Thyroid gland (tissue), 4 donors: ENCODE measurements around the gene NPPA. TPM values are rescaled to one million over a fixed set of nuclear protein-coding genes. Genes with fewer than 3 reads are reported as not detected.
"Not testable (repeated sequence)": the region's sequence is repeated elsewhere in the genome, so short reads cannot be mapped to it uniquely, and the experiment has no call there.

Experiments
- DNase-seq, 2 donors: peaks; one replicate each; pipeline ENCODE4 v3.0.0-alpha.2; 2019
- H3K27ac ChIP-seq, 3 donors: fragments of 200-600 bp; sonication (generic); 1 replicate in 2 of 3; 2 replicates in 1 of 3; pipeline ENCODE4 v1.5.1; 2016 to 2019; ENCODE audit warnings: mild to moderate bottlenecking in 1 of 3, moderate library complexity in 1 of 3
- H3K27me3 ChIP-seq: fragments of 200-600 bp; sonication (generic); one replicate; pipeline ENCODE4 v1.5.1; 2019
- H3K36me3 ChIP-seq, 2 donors: fragments of 200-600 bp; sonication (generic); one replicate each; pipeline ENCODE4 v1.5.1; 2016 to 2019
- H3K4me1 ChIP-seq, 2 donors: fragments of 200-600 bp; sonication (generic); one replicate each; pipeline ENCODE4 v1.5.1; 2017 to 2019
- H3K4me3 ChIP-seq, 3 donors: fragments of 200-600 bp; sonication (generic); replicated peaks in 1 of 3; 1 replicate in 2 of 3; 2 replicates in 1 of 3; pipeline ENCODE4 v1.5.1; 2016; ENCODE audit warnings: mild to moderate bottlenecking in 1 of 3
- H3K9me3 ChIP-seq: fragments of 200-600 bp; sonication (generic); one replicate; pipeline ENCODE4 v1.5.1; 2017
- POLR2A ChIP-seq, 2 donors: fragments of 450-650 bp; IDR thresholded peaks; one replicate each; pipeline ENCODE4 v1.6.1; 2017; ENCODE audit warnings: antibody characterized with exemption in 2 of 2, mild to moderate bottlenecking in 2 of 2, moderate library complexity in 1 of 2
- WGBS, 2 donors: methylation state at CpG; one replicate each; pipeline ENCODE4 v1.1.5; 2017; 5-methylcytosine and 5-hydroxymethylcytosine counted together
- intact Hi-C: fragments of 100-400 bp; cut with DNase I; formaldehyde crosslinking; loops from one replicate; pipeline ENCODE4 v1.15.1; 2023
- total RNA-seq, 4 donors: library from RNA; depleted of rRNA; stranded (reverse); fragments of >200 nt; gene quantifications; one replicate each; pipeline ENCODE4 v1.2.3, GENCODE V29; 2016
- TF ChIP-seq, protein P1 (sequence below), 6 experiments: fragments of 200-600 bp in 3 of 6; fragments of 450-650 bp in 3 of 6; sonication (generic) in 3 of 6; IDR thresholded peaks; one replicate each; pipeline ENCODE4 v1.5.1; 2016 to 2019; ENCODE audit warnings: antibody characterized with exemption in 6 of 6, mild to moderate bottlenecking in 2 of 6, inconsistent platforms in 1 of 6, moderate library complexity in 1 of 6

Gene NPPA
- not detected for total RNA-seq

DNA sequence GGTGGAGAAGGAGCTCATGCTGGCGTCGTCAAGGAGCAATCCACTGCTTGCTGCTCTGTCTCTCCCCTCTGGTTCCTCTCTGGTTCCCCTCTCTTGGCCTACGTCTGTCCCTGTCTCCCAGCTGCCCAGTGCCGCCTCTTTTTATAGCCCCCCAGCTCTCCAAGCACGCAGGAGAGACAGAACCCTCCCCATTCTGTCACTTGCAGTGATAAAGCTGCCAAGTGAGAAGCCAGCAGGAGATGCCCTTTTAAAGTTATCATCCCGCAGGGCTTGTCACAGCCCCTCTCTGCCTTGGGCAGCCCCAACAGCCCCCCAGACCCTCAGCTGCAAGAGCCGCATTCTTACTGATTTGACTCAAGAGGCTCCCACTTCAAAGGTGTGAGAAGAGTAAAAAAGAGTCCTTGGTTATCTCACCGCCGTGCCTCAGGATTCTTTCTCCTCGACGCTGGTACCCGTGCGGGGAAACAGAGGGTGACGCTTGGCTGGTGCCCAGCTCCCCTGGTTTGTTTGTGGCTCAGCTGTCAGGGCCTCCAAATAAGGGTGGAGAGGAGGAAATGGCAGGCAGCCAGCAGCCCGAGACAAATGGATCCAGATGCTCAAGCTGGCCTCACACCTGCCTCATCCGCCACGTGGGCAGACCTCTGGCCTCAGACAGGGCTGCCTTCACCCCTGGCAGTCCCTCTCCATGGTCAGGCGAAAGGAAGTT, at the start of gene NPPA:
TSS of gene NPPA (minus strand) at position 117 of the 706 bp plus-strand sequence. CDS start at position 18, 99 bp downstream.
- WGBS, 2 donors = 71 to 75% methylated on average over 18 of the region's 18 CpGs
- H3K4me1 ChIP-seq = no peaks in the 10 kb centered on the region
- intact Hi-C loops = no loop called here
- no peak for DNase-seq
- no peak within 1 kb of the TSS for H3K4me3 ChIP-seq
- H3K27ac ChIP-seq = no peak within 1 kb of the TSS
- H3K9me3 ChIP-seq = no peaks in the 10 kb centered on the region
- H3K36me3 ChIP-seq = peaks cover 10% of the 10 kb centered on the region in 2 donors
- no peaks in the 10 kb centered on the region for H3K27me3 ChIP-seq
- no peak for TF ChIP-seq POLR2A (IDR thresholded peaks at IDR 0.05)
- TF ChIP-seq, protein P1, sequence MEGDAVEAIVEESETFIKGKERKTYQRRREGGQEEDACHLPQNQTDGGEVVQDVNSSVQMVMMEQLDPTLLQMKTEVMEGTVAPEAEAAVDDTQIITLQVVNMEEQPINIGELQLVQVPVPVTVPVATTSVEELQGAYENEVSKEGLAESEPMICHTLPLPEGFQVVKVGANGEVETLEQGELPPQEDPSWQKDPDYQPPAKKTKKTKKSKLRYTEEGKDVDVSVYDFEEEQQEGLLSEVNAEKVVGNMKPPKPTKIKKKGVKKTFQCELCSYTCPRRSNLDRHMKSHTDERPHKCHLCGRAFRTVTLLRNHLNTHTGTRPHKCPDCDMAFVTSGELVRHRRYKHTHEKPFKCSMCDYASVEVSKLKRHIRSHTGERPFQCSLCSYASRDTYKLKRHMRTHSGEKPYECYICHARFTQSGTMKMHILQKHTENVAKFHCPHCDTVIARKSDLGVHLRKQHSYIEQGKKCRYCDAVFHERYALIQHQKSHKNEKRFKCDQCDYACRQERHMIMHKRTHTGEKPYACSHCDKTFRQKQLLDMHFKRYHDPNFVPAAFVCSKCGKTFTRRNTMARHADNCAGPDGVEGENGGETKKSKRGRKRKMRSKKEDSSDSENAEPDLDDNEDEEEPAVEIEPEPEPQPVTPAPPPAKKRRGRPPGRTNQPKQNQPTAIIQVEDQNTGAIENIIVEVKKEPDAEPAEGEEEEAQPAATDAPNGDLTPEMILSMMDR (IDR thresholded peaks at IDR 0.05) = no peak

GRCh38 chr1:11894501-11894900, 46.9 kb upstream of the NPPA start:
- H3K4me3 ChIP-seq, H3K36me3 ChIP-seq, H3K27me3 ChIP-seq, DNase-seq, H3K27ac ChIP-seq, H3K4me1 ChIP-seq, H3K9me3 ChIP-seq: not testable (repeated sequence)
- 55 to 58% methylated on average over 1 of the region's 1 CpG for WGBS, 2 donors
- intact Hi-C loops = loop anchor here (5.0 kb wide), 1 partner anchor 57 kb away; no protein-coding TSS in a partner anchor

DNA sequence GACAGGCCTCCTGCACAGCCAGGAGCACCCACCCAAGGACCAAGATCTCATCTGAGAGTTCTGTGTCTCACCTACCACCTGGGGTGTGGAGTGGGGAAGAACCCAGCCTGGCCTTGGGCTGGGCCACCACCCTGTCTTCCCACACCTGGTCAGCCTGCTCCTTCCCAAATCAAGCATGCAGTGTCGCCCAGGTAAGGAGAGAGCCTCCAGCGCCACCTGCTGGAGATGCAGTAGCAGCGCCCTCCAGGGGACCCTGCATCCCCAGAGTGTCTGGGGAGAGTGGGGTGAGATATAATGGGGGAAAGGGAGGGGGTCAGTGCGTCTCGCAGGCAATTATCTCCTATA, 46.3 kb upstream of the NPPA start:
- Histone ChIP-seq H3K27me3 (peaks cover 9% of the 10 kb centered on the region), H3K4me1 (no peaks in the 10 kb centered on the region), H3K4me3 (no peak overlapping the region), H3K9me3 (no peaks in the 10 kb centered on the region), H3K36me3 (no peaks in the 10 kb centered on the region), H3K27ac (no peak overlapping the region)
- intact Hi-C loops = loop anchor here (5.0 kb wide), 1 partner anchor 57 kb away; no protein-coding TSS in a partner anchor
- TF ChIP-seq POLR2A (IDR thresholded peaks at IDR 0.05) = no peak
- TF ChIP-seq, protein P1 (IDR thresholded peaks at IDR 0.05) = peak; percentile 73 to 93 (median 85)
- WGBS, 2 donors = 0% methylated on average over 5 of the region's 5 CpGs; no CpG with 5 or more reads in 1 of the 2 donors
- DNase-seq = peak; percentile 61 to 77

- intact Hi-C loops = loop anchor here (5.0 kb wide), 1 partner anchor 54 kb away; no protein-coding TSS in a partner anchor
- Histone ChIP-seq H3K27ac (no peak overlapping the region), H3K9me3 (no peaks in the 10 kb centered on the region), H3K27me3 (no peaks in the 10 kb centered on the region), H3K4me1 (no peaks in the 10 kb centered on the region), H3K4me3 (no peak overlapping the region), H3K36me3 (no peaks in the 10 kb centered on the region)
- TF ChIP-seq, protein P1 (IDR thresholded peaks at IDR 0.05) = no peak
- no peak for TF ChIP-seq POLR2A (IDR thresholded peaks at IDR 0.05)
- DNase-seq = no peak
- 83% methylated on average over 6 of the region's 6 CpGs for WGBS, 2 donors
These were observed 44.0 kb upstream of the NPPA start for GRCh38 chr1:11891433-11892186.

GRCh38 chr1:11888877-11889208, 41.3 kb upstream of the NPPA start:
- no peaks in the 10 kb centered on the region for H3K9me3 ChIP-seq
- no peak overlapping the region for H3K4me3 ChIP-seq
- intact Hi-C loops = no loop called here
- no peak for DNase-seq
- H3K4me1 ChIP-seq = no peaks in the 10 kb centered on the region
- no peak for TF ChIP-seq POLR2A (IDR thresholded peaks at IDR 0.05)
- TF ChIP-seq, protein P1 (IDR thresholded peaks at IDR 0.05) = no peak
- H3K36me3 ChIP-seq = no peaks in the 10 kb centered on the region
- H3K27ac ChIP-seq = no peak overlapping the region
- WGBS, 2 donors = 45 to 100% methylated on average over 1 to 3 of the region's 3 CpGs
- H3K27me3 ChIP-seq = no peaks in the 10 kb centered on the region
